Neural progenitor cell (in vitro differentiated cells): ENCODE results near the gene TMEM176B. TPM values are rescaled to one million over a fixed set of nuclear protein-coding genes. Genes with fewer than 3 reads are reported as not detected.
"Not testable (repeated sequence)": the region's sequence is repeated elsewhere in the genome, so short reads cannot be mapped to it uniquely, and the experiment has no call there.

ENCODE experiments used
- DNase-seq: peaks from one replicate; pipeline ENCODE4 v3.0.0-alpha.2; 2016; ENCODE audit warnings: low spot score
- H2AFZ ChIP-seq: fragments of 200-600 bp; sonication (generic); replicated peaks from 2 replicates; pipeline ENCODE4 v1.6.1; 2016; ENCODE audit warnings: antibody characterized with exemption
- H3F3A ChIP-seq: fragments of 200-600 bp; sonication (generic); 2 replicates; pipeline ENCODE4 v1.6.1; 2016; ENCODE audit warnings: antibody characterized with exemption, low read depth
- H3K27ac ChIP-seq: fragments of 200-600 bp; sonication (generic); 2 replicates; pipeline ENCODE4 v1.5.1; 2016; ENCODE audit warnings: mild to moderate bottlenecking
- H3K27me3 ChIP-seq: fragments of 200-600 bp; sonication (generic); 2 replicates; pipeline ENCODE4 v1.6.1; 2016; ENCODE audit warnings: mild to moderate bottlenecking, moderate library complexity
- H3K36me3 ChIP-seq: fragments of 200-600 bp; sonication (generic); 2 replicates; pipeline ENCODE4 v1.5.1; 2016
- H3K4me1 ChIP-seq: fragments of 200-600 bp; sonication (generic); 2 replicates; pipeline ENCODE4 v1.6.1; 2016; ENCODE audit warnings: mixed run types
- H3K4me2 ChIP-seq: fragments of 200-600 bp; sonication (generic); 2 replicates; pipeline ENCODE4 v1.6.1; 2016
- H3K4me3 ChIP-seq: fragments of 200-600 bp; sonication (generic); 2 replicates; pipeline ENCODE4 v1.5.1; 2016
- H3K79me2 ChIP-seq: fragments of 200-600 bp; sonication (generic); 2 replicates; pipeline ENCODE4 v1.6.1; 2016; ENCODE audit warnings: low read depth
- H3K9ac ChIP-seq: fragments of 200-600 bp; sonication (generic); 2 replicates; pipeline ENCODE4 v1.6.1; 2016
- H3K9me3 ChIP-seq: fragments of 200-600 bp; sonication (generic); 2 replicates; pipeline ENCODE4 v1.5.1; 2016; ENCODE audit warnings: low read depth
- H4K20me1 ChIP-seq: fragments of 200-600 bp; sonication (generic); 2 replicates; pipeline ENCODE4 v1.6.1; 2016; ENCODE audit warnings: low read depth
- H3K27ac Mint-ChIP-seq: 3 replicates; pipeline ENCODE4 v1.8.0; 2021; ENCODE audit warnings: mixed read lengths
- H3K27me3 Mint-ChIP-seq: 2 replicates; pipeline ENCODE4 v1.8.0; 2022; ENCODE audit warnings: low read depth, mild to moderate bottlenecking, inconsistent platforms, moderate library complexity, mixed read lengths; ENCODE audit not compliant: insufficient read depth
- H3K36me3 Mint-ChIP-seq: 3 replicates; pipeline ENCODE4 v1.8.0; 2021; ENCODE audit warnings: mixed read lengths
- H3K4me1 Mint-ChIP-seq: 3 replicates; pipeline ENCODE4 v1.8.0; 2021; ENCODE audit warnings: mixed read lengths
- H3K4me3 Mint-ChIP-seq: 3 replicates; pipeline ENCODE4 v1.8.0; 2021; ENCODE audit warnings: mild to moderate bottlenecking, moderate library complexity, mixed read lengths
- H3K9me3 Mint-ChIP-seq: 3 replicates; pipeline ENCODE4 v1.8.0; 2020; ENCODE audit warnings: mixed read lengths
- CTCF ChIP-seq: fragments of 200-600 bp; sonication (generic); IDR thresholded peaks from 2 replicates; pipeline ENCODE4 v1.5.1; 2017; ENCODE audit warnings: antibody characterized with exemption, mild to moderate bottlenecking
- EZH2 ChIP-seq: fragments of 200-600 bp; sonication (generic); IDR thresholded peaks from 2 replicates; pipeline ENCODE4 v1.6.1; 2017; ENCODE audit warnings: antibody characterized with exemption, mild to moderate bottlenecking, moderate library complexity
- EZH2phosphoT487 ChIP-seq: fragments of 200-600 bp; sonication (generic); IDR thresholded peaks from 2 replicates; pipeline ENCODE4 v1.6.1; 2017; ENCODE audit warnings: antibody characterized with exemption
- total RNA-seq: library from RNA; depleted of rRNA; stranded (reverse); fragments of >200 nt; gene quantifications from 2 replicates; pipeline ENCODE4 v1.2.3, GENCODE V29; 2015; ENCODE audit warnings: low replicate concordance

The TMEM176B gene
- total RNA-seq, 1 donor from 2014 or later: 0.54 TPM

- Histone ChIP-seq H2AFZ (peak overlapping the region; percentile 65), H3K36me3 (no peaks in the 10 kb centered on the region), H4K20me1 (no peaks in the 10 kb centered on the region), H3K27me3 (peaks cover 28% of the 10 kb centered on the region), H3K4me1 (no peaks in the 10 kb centered on the region), H3K9me3 (no peaks in the 10 kb centered on the region), H3F3A (no peaks in the 10 kb centered on the region), H3K4me2 (no peak overlapping the region), H3K9ac (no peak overlapping the region), H3K4me3 (no peak overlapping the region), H3K79me2 (no peaks in the 10 kb centered on the region), H3K27ac (no peak overlapping the region)
- Mint-ChIP-seq H3K4me3 (no peak overlapping the region), H3K9me3 (no peaks in the 10 kb centered on the region), H3K27me3 (no peaks in the 10 kb centered on the region), H3K36me3 (no peaks in the 10 kb centered on the region), H3K4me1 (no peaks in the 10 kb centered on the region), H3K27ac (no peak overlapping the region)
- DNase-seq: peak; percentile 88
- TF ChIP-seq CTCF: peak; percentile 96
- TF ChIP-seq EZH2phosphoT487: no peak
- no peak for TF ChIP-seq EZH2
Measured at GRCh38 chr7:150778738-150779301, 21.3 kb downstream of the TMEM176B start.

- Histone ChIP-seq H3K27me3 (peaks cover 28% of the 10 kb centered on the region), H3K27ac (no peak overlapping the region), H3K9ac (no peak overlapping the region), H3K9me3 (no peaks in the 10 kb centered on the region), H3K36me3 (no peaks in the 10 kb centered on the region), H3K4me2 (no peak overlapping the region), H3F3A (no peaks in the 10 kb centered on the region), H3K79me2 (no peaks in the 10 kb centered on the region), H3K4me1 (no peaks in the 10 kb centered on the region), H2AFZ (no peak overlapping the region), H3K4me3 (no peak overlapping the region), H4K20me1 (no peaks in the 10 kb centered on the region)
- H3K27ac Mint-ChIP-seq: no peak overlapping the region
- no peaks in the 10 kb centered on the region for H3K36me3 Mint-ChIP-seq
- no peaks in the 10 kb centered on the region for H3K27me3 Mint-ChIP-seq
- no peaks in the 10 kb centered on the region for H3K4me1 Mint-ChIP-seq
- peaks cover 2% of the 10 kb centered on the region for H3K9me3 Mint-ChIP-seq
- DNase-seq: no peak
- TF ChIP-seq EZH2phosphoT487 (no peak), CTCF (no peak), EZH2 (no peak)
- H3K4me3 Mint-ChIP-seq: no peak overlapping the region
Measured at GRCh38 chr7:150778014-150778737, 22.0 kb downstream of the TMEM176B start.

GRCh38 chr7:150774131-150774530 is 26.0 kb downstream of the TMEM176B start:
- H4K20me1 ChIP-seq, H3K36me3 ChIP-seq, H3K4me1 Mint-ChIP-seq, H3K9me3 Mint-ChIP-seq, H3K27ac ChIP-seq, H3K9ac ChIP-seq, H3K36me3 Mint-ChIP-seq, H2AFZ ChIP-seq, H3K4me1 ChIP-seq, DNase-seq, H3K4me3 ChIP-seq, H3K9me3 ChIP-seq, H3K4me2 ChIP-seq, H3K79me2 ChIP-seq, H3K27me3 Mint-ChIP-seq, H3F3A ChIP-seq, H3K27ac Mint-ChIP-seq, H3K4me3 Mint-ChIP-seq: not testable (repeated sequence)
- peaks cover 28% of the 10 kb centered on the region for H3K27me3 ChIP-seq

GRCh38 chr7:150769768-150770167 is 30.4 kb downstream of the TMEM176B start:
- no peak overlapping the region for H3K4me3 ChIP-seq
- no peak overlapping the region for H3K4me2 ChIP-seq
- H4K20me1 ChIP-seq: no peaks in the 10 kb centered on the region
- H2AFZ ChIP-seq: no peak overlapping the region
- TF ChIP-seq CTCF (no peak), EZH2 (no peak), EZH2phosphoT487 (no peak)
- no peak overlapping the region for H3K27ac ChIP-seq
- H3K36me3 Mint-ChIP-seq: no peaks in the 10 kb centered on the region
- H3F3A ChIP-seq: no peaks in the 10 kb centered on the region
- H3K79me2 ChIP-seq: no peaks in the 10 kb centered on the region
- H3K27ac Mint-ChIP-seq: no peak overlapping the region
- no peak for DNase-seq
- no peaks in the 10 kb centered on the region for H3K36me3 ChIP-seq
- no peak overlapping the region for H3K4me3 Mint-ChIP-seq
- H3K9ac ChIP-seq: no peak overlapping the region
- peaks cover 2% of the 10 kb centered on the region for H3K9me3 Mint-ChIP-seq
- H3K27me3 ChIP-seq: no peaks in the 10 kb centered on the region
- H3K27me3 Mint-ChIP-seq: no peaks in the 10 kb centered on the region
- no peaks in the 10 kb centered on the region for H3K4me1 ChIP-seq
- H3K4me1 Mint-ChIP-seq: no peaks in the 10 kb centered on the region
- H3K9me3 ChIP-seq: no peaks in the 10 kb centered on the region
